ENCODE measurements around the gene PSMD11. TPM values are rescaled to one million over a fixed set of nuclear protein-coding genes. Genes with fewer than 3 reads are reported as not detected.
"Not testable (repeated sequence)": the region's sequence is repeated elsewhere in the genome, so short reads cannot be mapped to it uniquely, and the experiment has no call there.

Gene PSMD11
- total RNA-seq, 1 experiment from 2014 or later, result 214 TPM

GRCh38 chr17:32510466-32510865 lies 66.2 kb downstream of the PSMD11 start:
- no peak for DNase-seq (ENCODE audit: low spot score)

- no peak for DNase-seq (ENCODE audit: low spot score)
Observed at GRCh38 chr17:32512328-32512727, 68.0 kb downstream of the PSMD11 start.

- DNase-seq (ENCODE audit: low spot score), result no peak
Observed at GRCh38 chr17:32513579-32513978, 69.3 kb downstream of the PSMD11 start.

GRCh38 chr17:32514606-32515005 lies 70.3 kb downstream of the PSMD11 start:
- DNase-seq (ENCODE audit: low spot score), result no peak

DNA sequence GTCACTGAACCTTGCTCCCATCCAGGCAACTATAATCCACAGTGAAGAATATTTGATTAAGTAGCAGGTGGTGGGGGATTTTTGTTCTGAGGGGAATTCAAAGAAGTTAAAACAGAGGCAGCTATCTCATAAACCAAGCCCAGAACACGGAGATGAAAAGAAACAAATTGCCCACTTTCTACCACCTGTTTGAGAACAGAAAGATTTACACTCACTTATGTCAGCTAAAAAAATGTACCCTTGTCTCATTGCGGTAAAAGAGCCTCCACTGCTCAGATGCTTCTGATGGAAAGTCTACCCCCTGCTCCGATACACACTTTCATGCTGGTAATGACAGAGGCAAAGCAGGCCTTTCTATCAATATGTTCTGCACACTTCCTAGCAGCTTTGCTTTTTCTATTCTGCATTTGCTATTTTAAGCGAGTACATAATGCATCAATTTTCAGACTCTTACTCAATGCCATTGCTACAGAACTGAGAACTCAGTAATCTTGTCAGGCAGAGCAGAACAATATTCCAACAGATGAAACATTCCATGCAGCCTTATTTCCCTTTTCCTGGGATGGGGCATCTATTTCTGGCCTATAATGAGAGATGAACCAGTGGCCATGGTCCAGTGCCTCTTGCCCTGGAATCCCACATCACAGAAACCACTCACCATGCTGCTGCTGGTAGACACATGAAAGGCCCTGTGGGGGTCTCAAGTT lies 71.5 kb downstream of the PSMD11 start:
- no peak for DNase-seq (ENCODE audit: low spot score)

DNA sequence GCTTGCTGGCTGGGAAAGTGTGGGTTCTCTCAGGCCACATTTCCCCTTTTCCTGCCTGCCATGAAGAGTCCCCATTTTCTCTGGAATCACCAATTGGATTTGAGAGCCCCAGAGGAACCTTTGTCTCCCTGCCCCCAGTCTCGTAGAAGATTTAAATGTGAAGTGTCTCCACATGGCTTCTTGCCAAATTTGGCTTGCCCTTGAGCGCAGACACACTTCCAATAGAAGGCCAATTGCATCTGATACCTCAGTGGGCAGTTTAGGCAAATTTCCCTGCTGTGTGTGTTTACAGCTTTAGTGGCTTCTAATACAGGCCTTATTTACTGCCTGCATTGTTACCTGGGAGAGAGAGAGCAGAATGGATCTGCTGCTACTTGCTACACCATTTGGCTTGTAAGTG lies 72.1 kb downstream of the PSMD11 start:
- DNase-seq (ENCODE audit: low spot score), result no peak

- no peak for DNase-seq (ENCODE audit: low spot score)
Observed at GRCh38 chr17:32516940-32517701, 72.8 kb downstream of the PSMD11 start.

- DNase-seq (ENCODE audit: low spot score), result no peak
Observed at GRCh38 chr17:32517982-32518381, 73.7 kb downstream of the PSMD11 start.

- no peak for DNase-seq (ENCODE audit: low spot score)
Observed at GRCh38 chr17:32518646-32519227, 74.4 kb downstream of the PSMD11 start.

GRCh38 chr17:32519228-32520103 lies 75.2 kb downstream of the PSMD11 start:
- peak; percentile 31 for DNase-seq (ENCODE audit: low spot score)

- peak; percentile 64 for DNase-seq (ENCODE audit: low spot score)
Observed at GRCh38 chr17:32520104-32520701, 75.9 kb downstream of the PSMD11 start.

GRCh38 chr17:32520737-32521404 lies 76.6 kb downstream of the PSMD11 start:
- DNase-seq (ENCODE audit: low spot score), result no peak

GRCh38 chr17:32523017-32523680 lies 78.8 kb downstream of the PSMD11 start:
- no peak for DNase-seq (ENCODE audit: low spot score)

DNA sequence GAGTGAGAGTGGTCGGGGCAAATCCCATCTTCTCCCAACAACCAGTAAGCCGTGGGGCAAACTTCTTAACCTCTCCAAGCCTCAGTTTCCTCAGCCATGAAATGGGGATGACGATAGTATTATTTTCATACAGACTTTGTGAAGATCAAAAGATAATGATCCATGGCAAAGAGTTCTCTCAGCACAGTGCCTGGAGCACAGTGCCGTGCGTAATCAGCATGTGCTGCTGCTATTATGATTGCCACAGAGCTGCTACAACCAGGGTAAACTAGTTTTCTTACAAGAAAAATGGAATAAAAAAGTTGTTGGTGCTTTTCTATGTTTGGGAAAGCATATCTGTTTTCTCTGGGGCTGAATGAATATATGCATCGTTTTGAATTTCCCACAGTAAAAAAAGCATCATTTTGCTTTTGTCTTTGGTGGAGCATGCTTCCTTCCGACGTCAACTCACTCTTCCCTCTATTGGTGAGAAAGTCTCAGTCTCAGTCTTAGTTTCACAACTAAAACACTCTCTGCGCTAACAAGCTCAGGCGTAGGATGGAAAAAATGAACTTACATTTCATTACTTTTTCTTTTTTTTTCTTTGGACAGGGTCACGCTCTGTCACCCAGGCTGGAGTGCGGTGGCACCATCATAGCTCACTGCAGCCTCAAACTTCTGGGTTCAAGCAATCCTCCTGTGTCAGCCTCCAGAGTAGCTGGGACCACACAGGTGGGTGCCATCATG lies 79.7 kb downstream of the PSMD11 start:
- DNase-seq (ENCODE audit: low spot score), result no peak

DNA sequence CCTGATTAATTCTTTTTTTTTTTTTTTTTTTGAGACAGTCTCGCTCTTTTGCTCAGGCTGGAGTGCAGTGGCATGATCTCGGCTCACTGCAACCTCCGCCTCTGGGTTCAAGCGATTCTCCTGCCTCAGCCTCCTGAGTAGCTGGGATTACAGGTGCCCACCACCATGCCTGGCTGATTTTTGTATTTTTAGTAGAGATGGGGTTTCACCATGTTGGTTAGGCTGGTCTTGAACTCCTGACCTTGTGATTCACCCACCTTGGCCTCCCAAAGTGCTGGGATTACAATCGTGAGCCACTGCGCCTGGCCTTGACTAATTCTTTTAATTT lies 80.2 kb downstream of the PSMD11 start:
- DNase-seq (ENCODE audit: low spot score), result not testable (repeated sequence)

- peak; percentile 87 for DNase-seq (ENCODE audit: low spot score)
Observed at GRCh38 chr17:32525122-32525521, 80.8 kb downstream of the PSMD11 start.

GRCh38 chr17:32527146-32527545 lies 82.8 kb downstream of the PSMD11 start:
- no peak for DNase-seq (ENCODE audit: low spot score)

DNA sequence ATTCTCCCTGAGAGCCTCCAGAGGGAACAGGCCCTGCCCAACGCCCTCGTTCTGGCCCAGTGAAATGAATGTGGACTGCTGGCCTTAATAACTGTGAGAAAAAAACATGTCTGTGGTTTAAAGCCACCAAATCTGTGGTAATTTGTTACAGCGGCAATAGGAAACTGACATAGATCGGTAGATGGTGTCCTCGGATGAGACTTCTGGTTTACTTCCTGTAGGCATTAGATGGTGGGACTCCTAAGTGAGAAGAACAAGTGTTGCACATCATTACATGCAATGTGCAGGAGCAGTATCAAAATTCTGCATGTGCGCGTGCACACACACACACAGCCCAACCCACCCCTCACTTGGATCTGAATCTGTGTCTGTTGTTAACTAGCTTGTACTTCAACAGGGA lies 84.5 kb downstream of the PSMD11 start:
- DNase-seq (ENCODE audit: low spot score), result no peak

DNA sequence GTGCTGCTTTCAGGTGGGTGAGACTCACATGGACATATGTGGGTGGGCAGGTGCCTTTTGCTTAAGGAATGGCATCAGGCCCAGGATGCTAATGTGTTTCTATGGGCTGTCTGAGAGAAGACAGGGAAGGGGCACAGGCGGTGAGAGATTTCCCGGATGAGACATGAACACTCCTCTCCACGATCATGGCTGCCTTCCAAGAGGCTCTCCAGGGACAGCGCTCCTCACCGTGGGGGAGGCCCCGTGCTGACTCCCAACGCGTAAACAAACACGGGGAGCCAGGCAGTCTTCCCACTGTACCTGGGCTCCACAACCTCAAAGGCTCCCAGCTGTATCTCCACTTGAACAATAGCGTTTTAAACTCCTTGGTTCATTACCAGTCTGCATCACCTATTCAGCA lies 85.3 kb downstream of the PSMD11 start:
- peak; percentile 23 for DNase-seq (ENCODE audit: low spot score)
